GM19023 (cell line): Measurements from ENCODE around the gene PRR19.

Source experiments
- ATAC-seq: cut with Tn5 transposase; IDR thresholded peaks from one replicate; pipeline ENCODE4 v1.9.1; 2021; ENCODE audit warnings: mild to moderate bottlenecking, moderate library complexity; ENCODE audit not compliant: unreplicated experiment

Gene PRR19

GRCh38 chr19:42344336-42344893, 42.5 kb downstream of the PRR19 start:
- ATAC-seq = no peak

DNA sequence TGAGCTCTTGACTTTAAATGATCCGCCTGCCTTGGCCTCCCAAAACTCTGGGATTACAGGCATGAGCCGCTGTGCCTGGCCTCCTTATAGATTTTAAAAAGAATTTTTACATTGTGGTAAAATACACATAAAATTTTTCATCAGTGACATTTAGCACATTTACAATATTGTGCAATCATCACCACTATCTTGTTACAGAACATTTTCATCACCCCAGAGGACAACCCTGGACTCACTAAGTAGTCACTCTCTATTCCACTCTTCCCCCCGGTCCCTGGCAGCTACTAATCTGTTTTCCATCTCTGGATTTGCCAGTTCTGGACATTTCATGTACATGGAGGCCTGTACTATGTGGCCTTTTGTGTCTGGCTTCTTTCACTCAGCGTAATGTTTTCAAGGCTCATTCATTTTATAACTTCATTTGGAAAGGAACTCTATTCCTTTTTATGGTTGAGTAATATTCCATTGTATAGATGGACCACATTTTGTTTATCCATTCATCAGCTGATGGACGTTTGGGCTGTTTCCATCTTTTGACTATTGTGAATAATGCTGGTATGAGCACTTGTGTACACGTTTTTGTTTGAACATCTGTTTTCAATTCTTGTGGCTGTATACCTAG, 43.4 kb downstream of the PRR19 start:
- no peak for ATAC-seq

GRCh38 chr19:42348211-42348610, 46.3 kb downstream of the PRR19 start:
- ATAC-seq = no peak

DNA sequence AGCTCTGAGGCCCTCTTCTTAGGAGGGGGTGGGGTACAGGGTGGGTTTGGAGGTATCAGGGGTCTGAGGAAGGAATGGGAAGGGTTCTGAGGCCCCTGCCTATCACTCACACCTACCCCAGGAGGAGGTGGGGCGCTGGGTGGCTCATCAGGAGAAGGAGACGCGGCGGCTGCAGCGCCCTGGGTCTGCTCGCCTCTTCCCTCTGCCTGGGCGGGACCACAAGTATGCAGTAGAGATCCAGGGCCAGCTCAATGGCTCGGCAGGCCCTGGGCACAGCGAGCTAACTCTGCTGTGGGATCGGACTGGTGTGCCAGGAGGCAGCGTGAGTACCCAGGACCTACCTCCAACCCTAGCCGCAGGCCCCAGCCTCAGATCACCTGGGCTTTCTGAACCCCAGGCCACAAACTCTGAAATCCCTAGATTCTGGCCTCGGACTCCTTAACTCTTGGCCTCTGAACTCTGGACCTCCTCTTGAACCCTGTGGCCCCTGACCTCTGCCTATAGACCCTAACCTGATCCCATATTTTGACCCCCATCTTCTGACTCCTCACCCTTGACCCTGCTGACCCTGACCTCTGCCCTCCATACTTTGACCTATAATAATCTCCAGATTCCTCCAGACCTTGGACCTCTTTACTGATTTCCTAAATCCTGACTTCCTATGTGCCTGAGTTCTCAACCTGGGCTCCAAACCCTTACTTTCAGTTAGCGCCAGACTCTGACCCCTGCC, 47.6 kb downstream of the PRR19 start:
- no peak for ATAC-seq

DNA sequence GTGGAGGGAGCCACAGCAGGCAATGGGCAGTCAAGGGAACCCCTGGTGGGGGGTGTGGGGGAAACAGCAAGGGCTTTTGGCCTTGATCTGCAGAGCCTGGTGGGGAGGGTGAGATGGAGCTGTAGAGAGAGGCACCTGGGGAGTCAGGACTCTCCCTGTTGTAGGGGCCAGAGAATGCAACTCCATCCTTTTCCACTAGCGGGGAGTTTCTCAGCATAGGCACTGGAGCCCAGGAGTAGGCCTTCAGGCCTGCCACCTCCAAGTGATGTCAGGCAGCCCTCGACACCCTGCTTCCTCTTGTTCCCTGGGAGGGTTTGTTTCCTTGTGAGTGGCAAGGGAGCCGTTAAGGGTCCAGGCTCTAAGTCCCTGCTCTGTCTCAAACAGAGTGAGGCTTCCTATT, 48.5 kb downstream of the PRR19 start:
- ATAC-seq = no peak

GRCh38 chr19:42351079-42351735, 49.3 kb downstream of the PRR19 start:
- no peak for ATAC-seq

- no peak for ATAC-seq
Observed at GRCh38 chr19:42352301-42353259, 50.6 kb downstream of the PRR19 start.

- ATAC-seq = no peak
Observed at GRCh38 chr19:42353341-42354015, 51.5 kb downstream of the PRR19 start.

- no peak for ATAC-seq
Observed at GRCh38 chr19:42355896-42356295, 54.0 kb downstream of the PRR19 start.

GRCh38 chr19:42356686-42357085, 54.8 kb downstream of the PRR19 start:
- no peak for ATAC-seq

DNA sequence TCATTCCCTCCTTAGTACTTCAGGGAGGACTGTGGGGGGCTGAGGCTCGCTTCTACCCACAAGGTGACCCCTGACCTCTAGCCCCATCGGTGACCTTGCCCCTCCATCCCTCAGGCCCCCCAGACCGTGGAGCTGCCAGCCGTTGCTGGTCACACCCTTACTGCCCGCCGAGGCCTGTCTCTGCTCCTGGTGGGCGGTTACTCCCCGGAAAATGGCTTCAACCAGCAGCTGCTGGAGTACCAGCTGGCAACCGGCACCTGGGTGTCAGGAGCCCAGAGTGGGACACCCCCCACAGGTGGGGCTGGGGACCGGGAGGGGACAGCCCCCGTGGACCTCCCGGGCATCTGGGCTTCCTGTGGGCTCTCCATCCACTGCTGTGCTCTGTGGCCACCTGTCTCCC, 55.4 kb downstream of the PRR19 start:
- ATAC-seq = no peak
